Retinal pigment epithelial cell (primary cell): ENCODE results near the gene SRGAP1.

Experiments used
- DNase-seq: peaks from one replicate; pipeline ENCODE4 v3.0.0-alpha.2; 2010; ENCODE audit warnings: low read depth
- H3K4me3 ChIP-seq: 2 replicates; pipeline ENCODE4 v1.5.1; 2011; ENCODE audit warnings: mild to moderate bottlenecking, low read length, control low read depth, moderate library complexity
- CTCF ChIP-seq: conservative IDR thresholded peaks from 2 replicates; pipeline ENCODE4 v1.5.1; 2011; ENCODE audit warnings: low read depth, low read length, control low read depth, inconsistent platforms

SRGAP1 gene

GRCh38 chr12:64180951-64181350, 336.5 kb downstream of the SRGAP1 start:
- no peak for DNase-seq
- no peak for TF ChIP-seq CTCF
- no peak overlapping the region for H3K4me3 ChIP-seq

DNA sequence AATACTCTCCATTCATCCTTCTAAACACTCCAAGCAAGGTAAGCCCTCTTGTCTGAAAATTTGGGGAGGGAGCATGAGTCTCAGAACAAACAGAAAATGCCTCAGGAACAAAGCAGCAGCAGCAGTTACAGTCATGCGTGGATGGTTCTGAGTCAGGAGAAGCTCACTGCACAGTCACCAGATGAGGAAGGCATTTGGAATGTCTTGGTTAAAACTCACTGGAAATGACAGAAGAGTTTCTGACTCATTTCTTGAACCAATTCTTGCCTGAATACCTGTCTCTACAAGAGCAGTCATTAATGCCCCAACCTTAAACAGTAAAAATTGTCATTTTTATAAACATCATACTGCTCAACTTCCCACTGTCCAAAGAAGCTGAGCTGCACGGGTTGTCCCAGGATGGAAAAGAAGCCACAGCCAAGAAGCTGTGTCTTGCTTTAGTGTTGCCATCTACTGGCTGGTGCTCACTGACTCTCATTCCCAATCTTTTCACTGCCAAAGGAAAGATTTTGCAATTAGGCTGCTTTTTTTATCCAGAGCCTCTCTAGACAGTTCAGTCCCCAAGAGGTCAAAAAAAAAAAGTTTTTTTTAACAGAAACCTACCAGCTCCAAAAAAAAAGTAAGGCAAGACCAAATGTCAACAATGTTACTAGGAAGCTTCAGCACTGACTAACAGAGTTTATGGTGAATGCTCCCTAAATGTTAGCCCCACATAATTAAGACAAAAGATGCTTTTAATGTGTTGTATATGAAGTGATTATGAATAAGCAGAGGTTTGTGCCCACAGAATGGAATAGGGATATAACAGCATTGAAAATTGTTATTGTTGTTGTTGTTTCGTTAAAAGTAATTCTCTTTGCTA, 337.2 kb downstream of the SRGAP1 start:
- peak; percentile 76 for DNase-seq
- peak; percentile 66 for TF ChIP-seq CTCF
- no peak overlapping the region for H3K4me3 ChIP-seq

DNA sequence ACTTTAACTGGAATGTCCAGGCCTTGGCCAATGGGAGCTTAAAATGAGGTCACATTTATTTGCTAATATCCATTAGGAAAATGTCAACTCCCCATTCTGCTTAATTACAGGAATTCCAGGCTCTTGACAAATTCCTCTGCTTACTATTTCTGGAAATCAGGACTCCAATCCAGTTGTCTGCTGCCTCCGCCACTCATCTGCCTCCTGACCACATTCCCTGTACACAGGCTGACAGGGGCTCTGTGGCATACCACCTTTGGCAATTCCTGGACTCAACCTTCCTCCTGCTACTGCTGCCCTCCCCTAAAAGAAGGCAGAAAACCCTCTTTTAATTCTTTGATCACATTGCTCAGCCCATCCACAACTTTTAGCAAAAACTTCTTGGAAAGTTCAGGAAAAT, 339.7 kb downstream of the SRGAP1 start:
- no peak for TF ChIP-seq CTCF
- H3K4me3 ChIP-seq: no peak overlapping the region
- no peak for DNase-seq

DNA sequence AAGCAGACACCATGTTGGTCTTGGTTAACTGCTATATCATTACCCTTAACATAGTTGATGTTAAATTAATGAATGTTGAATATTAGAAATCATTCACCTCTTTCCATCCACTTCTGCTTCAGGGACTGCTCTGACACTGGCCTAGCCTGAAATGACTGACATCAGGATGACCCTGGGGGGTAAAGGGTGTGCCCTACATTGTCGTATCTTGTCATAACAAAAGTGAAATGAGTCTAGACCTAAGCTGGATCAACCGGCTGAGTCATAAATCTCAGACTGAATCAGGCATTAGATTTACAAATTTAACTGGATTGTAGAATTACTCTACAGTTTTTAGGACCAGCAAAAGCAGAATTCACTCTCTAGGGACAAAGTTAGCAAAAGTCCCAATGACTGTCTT, 342.3 kb downstream of the SRGAP1 start:
- no peak for TF ChIP-seq CTCF
- DNase-seq: no peak
- H3K4me3 ChIP-seq: no peak overlapping the region

DNA sequence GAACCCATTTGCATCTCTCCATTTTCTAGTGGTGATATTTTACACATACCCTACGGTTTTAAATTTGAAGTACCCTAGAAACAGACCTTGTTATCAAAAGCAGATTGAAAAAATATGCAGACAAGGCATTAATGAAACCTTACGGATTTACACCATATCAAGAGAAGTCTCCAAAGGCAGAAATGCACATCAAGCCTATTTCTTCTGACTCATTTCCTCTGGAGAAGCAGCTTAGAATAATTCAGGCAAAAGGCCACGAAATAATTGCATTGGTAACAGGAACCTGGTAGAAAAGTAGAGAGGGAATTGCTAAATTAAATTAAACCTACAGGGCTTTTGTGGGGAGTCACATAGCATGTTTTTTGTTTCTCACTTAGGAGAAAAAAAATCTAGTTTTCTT, 342.9 kb downstream of the SRGAP1 start:
- no peak for TF ChIP-seq CTCF
- DNase-seq: peak; percentile 85
- H3K4me3 ChIP-seq: no peak overlapping the region

- no peak for DNase-seq
- TF ChIP-seq CTCF: no peak
- no peak overlapping the region for H3K4me3 ChIP-seq
Measured at GRCh38 chr12:64187794-64188193, 343.3 kb downstream of the SRGAP1 start.

DNA sequence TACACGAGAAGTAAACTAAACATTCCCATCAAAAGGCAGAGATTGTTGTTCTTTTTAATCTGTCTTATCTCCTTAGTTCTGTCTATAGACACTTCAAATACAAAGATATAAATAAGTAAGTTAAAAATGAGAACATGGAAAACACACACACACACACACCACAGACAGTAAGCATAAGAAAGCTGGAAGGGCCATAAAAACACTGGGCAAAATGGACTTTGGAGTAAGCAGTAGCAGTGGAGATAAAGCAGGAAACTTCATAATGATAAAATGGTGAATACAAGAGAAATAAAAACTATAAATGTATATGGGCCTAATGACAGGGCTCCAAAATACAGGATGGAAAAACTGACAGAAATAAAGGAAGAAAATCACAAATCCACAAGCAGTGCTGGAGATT, 345.0 kb downstream of the SRGAP1 start:
- no peak overlapping the region for H3K4me3 ChIP-seq
- TF ChIP-seq CTCF: no peak
- no peak for DNase-seq
